GM23338 (cell line): ENCODE data around the gene NPAS2.

Source experiments
- CREB1 ChIP-seq: fragments of 250-450 bp; sonication (Bioruptor Pico); IDR thresholded peaks from 2 replicates; pipeline ENCODE4 v1.5.0; 2020; ENCODE audit warnings: low read depth, mild to moderate bottlenecking, moderate library complexity
- EZH2 ChIP-seq: fragments of 200-600 bp; sonication (generic); IDR thresholded peaks from one replicate; pipeline ENCODE4 v1.8.0; 2017; ENCODE audit warnings: antibody characterized with exemption, mild to moderate bottlenecking, low read depth; ENCODE audit not compliant: unreplicated experiment
- EZH2phosphoT487 ChIP-seq: fragments of 200-600 bp; sonication (generic); IDR thresholded peaks from one replicate; pipeline ENCODE4 v1.8.1; 2018; ENCODE audit warnings: antibody characterized with exemption; ENCODE audit not compliant: unreplicated experiment
- JUNB ChIP-seq: IDR thresholded peaks from one replicate; pipeline ENCODE4 v1.6.1; 2016; ENCODE audit warnings: antibody characterized with exemption; ENCODE audit not compliant: unreplicated experiment
- NANOG ChIP-seq: IDR thresholded peaks from 2 replicates; pipeline ENCODE4 v1.6.1; 2016; ENCODE audit warnings: antibody characterized with exemption, borderline replicate concordance
- POLR2AphosphoS5 ChIP-seq: IDR thresholded peaks from 2 replicates; pipeline ENCODE4 v1.6.1; 2016; ENCODE audit warnings: antibody characterized with exemption, low read depth
- STAT1 ChIP-seq: IDR thresholded peaks from one replicate; pipeline ENCODE4 v1.6.1; 2016; ENCODE audit warnings: antibody characterized with exemption; ENCODE audit not compliant: unreplicated experiment
- ZNF114 ChIP-seq: fragments of 250-450 bp; sonication (Bioruptor Pico); IDR thresholded peaks from 2 replicates; pipeline ENCODE4 v1.5.0; 2020; ENCODE audit warnings: mild to moderate bottlenecking, moderate library complexity
- TF ChIP-seq, protein P1 (sequence below), 2 experiments: fragments of 200-600 bp in 1 of 2; sonication (generic) in 1 of 2; conservative IDR thresholded peaks; 2 replicates each; pipeline versions ENCODE4 v1.5.1 to v1.6.1; 2016 to 2017; ENCODE audit warnings: antibody characterized with exemption in 2 of 2, low read depth in 2 of 2, mild to moderate bottlenecking in 2 of 2, moderate library complexity in 1 of 2
- TF ChIP-seq, protein P2 (sequence below): IDR thresholded peaks from one replicate; pipeline ENCODE4 v1.6.1; 2018; ENCODE audit warnings: antibody characterized with exemption; ENCODE audit not compliant: unreplicated experiment
- TF ChIP-seq, protein P3 (sequence below): IDR thresholded peaks from 2 replicates; pipeline ENCODE4 v1.6.1; 2016; ENCODE audit warnings: antibody characterized with exemption
- TF ChIP-seq, protein P4 (sequence below): fragments of 250-450 bp; sonication (Bioruptor Pico); IDR thresholded peaks from 2 replicates; pipeline ENCODE4 v1.5.0; 2020; ENCODE audit warnings: mild to moderate bottlenecking, moderate library complexity

DNA sequence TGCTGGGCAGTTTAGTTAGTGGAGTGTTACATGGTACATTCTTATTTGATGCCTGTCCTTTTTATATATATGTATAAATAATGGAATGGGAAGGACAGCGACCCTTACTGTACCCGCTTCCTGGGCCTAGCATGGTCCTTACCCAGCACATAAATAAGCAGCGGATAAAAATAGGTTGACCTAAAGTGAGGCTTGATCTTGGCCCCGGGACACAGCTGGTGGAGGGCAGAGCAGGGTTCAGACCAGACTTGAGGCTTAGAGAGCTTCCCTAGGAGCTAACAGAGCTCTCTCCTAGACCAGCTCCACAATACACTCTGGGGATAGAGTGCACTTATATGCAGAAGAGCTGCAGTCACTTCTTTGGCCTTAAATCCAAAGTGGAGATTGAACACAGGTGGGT lies 135.3 kb downstream of the NPAS2 start:
- no peak for TF ChIP-seq POLR2AphosphoS5
- TF ChIP-seq CREB1 (CRISPR knock-in tag): no peak
- TF ChIP-seq, protein P1, sequence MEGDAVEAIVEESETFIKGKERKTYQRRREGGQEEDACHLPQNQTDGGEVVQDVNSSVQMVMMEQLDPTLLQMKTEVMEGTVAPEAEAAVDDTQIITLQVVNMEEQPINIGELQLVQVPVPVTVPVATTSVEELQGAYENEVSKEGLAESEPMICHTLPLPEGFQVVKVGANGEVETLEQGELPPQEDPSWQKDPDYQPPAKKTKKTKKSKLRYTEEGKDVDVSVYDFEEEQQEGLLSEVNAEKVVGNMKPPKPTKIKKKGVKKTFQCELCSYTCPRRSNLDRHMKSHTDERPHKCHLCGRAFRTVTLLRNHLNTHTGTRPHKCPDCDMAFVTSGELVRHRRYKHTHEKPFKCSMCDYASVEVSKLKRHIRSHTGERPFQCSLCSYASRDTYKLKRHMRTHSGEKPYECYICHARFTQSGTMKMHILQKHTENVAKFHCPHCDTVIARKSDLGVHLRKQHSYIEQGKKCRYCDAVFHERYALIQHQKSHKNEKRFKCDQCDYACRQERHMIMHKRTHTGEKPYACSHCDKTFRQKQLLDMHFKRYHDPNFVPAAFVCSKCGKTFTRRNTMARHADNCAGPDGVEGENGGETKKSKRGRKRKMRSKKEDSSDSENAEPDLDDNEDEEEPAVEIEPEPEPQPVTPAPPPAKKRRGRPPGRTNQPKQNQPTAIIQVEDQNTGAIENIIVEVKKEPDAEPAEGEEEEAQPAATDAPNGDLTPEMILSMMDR (conservative IDR thresholded peaks at IDR 0.05; ENCODE audit: low read depth in 2 of 2): no peak
- TF ChIP-seq, protein P2, sequence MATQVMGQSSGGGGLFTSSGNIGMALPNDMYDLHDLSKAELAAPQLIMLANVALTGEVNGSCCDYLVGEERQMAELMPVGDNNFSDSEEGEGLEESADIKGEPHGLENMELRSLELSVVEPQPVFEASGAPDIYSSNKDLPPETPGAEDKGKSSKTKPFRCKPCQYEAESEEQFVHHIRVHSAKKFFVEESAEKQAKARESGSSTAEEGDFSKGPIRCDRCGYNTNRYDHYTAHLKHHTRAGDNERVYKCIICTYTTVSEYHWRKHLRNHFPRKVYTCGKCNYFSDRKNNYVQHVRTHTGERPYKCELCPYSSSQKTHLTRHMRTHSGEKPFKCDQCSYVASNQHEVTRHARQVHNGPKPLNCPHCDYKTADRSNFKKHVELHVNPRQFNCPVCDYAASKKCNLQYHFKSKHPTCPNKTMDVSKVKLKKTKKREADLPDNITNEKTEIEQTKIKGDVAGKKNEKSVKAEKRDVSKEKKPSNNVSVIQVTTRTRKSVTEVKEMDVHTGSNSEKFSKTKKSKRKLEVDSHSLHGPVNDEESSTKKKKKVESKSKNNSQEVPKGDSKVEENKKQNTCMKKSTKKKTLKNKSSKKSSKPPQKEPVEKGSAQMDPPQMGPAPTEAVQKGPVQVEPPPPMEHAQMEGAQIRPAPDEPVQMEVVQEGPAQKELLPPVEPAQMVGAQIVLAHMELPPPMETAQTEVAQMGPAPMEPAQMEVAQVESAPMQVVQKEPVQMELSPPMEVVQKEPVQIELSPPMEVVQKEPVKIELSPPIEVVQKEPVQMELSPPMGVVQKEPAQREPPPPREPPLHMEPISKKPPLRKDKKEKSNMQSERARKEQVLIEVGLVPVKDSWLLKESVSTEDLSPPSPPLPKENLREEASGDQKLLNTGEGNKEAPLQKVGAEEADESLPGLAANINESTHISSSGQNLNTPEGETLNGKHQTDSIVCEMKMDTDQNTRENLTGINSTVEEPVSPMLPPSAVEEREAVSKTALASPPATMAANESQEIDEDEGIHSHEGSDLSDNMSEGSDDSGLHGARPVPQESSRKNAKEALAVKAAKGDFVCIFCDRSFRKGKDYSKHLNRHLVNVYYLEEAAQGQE: no peak
- TF ChIP-seq JUNB: no peak
- no peak for TF ChIP-seq EZH2phosphoT487
- no peak for TF ChIP-seq EZH2
- no peak for TF ChIP-seq ZNF114 (CRISPR knock-in tag)
- TF ChIP-seq, protein P3, sequence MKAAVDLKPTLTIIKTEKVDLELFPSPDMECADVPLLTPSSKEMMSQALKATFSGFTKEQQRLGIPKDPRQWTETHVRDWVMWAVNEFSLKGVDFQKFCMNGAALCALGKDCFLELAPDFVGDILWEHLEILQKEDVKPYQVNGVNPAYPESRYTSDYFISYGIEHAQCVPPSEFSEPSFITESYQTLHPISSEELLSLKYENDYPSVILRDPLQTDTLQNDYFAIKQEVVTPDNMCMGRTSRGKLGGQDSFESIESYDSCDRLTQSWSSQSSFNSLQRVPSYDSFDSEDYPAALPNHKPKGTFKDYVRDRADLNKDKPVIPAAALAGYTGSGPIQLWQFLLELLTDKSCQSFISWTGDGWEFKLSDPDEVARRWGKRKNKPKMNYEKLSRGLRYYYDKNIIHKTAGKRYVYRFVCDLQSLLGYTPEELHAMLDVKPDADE: no peak
- no peak for TF ChIP-seq NANOG
- TF ChIP-seq STAT1: no peak
- TF ChIP-seq, protein P4, sequence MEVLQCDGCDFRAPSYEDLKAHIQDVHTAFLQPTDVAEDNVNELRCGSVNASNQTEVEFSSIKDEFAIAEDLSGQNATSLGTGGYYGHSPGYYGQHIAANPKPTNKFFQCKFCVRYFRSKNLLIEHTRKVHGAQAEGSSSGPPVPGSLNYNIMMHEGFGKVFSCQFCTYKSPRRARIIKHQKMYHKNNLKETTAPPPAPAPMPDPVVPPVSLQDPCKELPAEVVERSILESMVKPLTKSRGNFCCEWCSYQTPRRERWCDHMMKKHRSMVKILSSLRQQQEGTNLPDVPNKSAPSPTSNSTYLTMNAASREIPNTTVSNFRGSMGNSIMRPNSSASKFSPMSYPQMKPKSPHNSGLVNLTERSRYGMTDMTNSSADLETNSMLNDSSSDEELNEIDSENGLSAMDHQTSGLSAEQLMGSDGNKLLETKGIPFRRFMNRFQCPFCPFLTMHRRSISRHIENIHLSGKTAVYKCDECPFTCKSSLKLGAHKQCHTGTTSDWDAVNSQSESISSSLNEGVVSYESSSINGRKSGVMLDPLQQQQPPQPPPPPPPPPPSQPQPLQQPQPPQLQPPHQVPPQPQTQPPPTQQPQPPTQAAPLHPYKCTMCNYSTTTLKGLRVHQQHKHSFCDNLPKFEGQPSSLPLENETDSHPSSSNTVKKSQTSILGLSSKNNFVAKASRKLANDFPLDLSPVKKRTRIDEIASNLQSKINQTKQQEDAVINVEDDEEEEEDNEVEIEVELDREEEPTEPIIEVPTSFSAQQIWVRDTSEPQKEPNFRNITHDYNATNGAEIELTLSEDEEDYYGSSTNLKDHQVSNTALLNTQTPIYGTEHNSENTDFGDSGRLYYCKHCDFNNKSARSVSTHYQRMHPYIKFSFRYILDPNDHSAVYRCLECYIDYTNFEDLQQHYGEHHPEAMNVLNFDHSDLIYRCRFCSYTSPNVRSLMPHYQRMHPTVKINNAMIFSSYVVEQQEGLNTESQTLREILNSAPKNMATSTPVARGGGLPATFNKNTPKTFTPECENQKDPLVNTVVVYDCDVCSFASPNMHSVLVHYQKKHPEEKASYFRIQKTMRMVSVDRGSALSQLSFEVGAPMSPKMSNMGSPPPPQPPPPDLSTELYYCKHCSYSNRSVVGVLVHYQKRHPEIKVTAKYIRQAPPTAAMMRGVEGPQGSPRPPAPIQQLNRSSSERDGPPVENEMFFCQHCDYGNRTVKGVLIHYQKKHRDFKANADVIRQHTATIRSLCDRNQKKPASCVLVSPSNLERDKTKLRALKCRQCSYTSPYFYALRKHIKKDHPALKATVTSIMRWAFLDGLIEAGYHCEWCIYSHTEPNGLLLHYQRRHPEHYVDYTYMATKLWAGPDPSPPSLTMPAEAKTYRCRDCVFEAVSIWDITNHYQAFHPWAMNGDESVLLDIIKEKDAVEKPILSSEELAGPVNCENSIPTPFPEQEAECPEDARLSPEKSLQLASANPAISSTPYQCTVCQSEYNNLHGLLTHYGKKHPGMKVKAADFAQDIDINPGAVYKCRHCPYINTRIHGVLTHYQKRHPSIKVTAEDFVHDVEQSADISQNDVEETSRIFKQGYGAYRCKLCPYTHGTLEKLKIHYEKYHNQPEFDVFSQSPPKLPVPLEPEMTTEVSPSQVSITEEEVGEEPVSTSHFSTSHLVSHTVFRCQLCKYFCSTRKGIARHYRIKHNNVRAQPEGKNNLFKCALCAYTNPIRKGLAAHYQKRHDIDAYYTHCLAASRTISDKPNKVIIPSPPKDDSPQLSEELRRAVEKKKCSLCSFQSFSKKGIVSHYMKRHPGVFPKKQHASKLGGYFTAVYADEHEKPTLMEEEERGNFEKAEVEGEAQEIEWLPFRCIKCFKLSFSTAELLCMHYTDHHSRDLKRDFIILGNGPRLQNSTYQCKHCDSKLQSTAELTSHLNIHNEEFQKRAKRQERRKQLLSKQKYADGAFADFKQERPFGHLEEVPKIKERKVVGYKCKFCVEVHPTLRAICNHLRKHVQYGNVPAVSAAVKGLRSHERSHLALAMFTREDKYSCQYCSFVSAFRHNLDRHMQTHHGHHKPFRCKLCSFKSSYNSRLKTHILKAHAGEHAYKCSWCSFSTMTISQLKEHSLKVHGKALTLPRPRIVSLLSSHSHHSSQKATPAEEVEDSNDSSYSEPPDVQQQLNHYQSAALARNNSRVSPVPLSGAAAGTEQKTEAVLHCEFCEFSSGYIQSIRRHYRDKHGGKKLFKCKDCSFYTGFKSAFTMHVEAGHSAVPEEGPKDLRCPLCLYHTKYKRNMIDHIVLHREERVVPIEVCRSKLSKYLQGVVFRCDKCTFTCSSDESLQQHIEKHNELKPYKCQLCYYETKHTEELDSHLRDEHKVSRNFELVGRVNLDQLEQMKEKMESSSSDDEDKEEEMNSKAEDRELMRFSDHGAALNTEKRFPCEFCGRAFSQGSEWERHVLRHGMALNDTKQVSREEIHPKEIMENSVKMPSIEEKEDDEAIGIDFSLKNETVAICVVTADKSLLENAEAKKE (CRISPR knock-in tag): no peak
